NOMO-1 (cell line): ENCODE data around the gene TASP1.
"Not testable (repeated sequence)": the region's sequence is repeated elsewhere in the genome, so short reads cannot be mapped to it uniquely, and the experiment has no call there.

ENCODE experiments used
- DNase-seq, 2 experiments: peaks; one replicate each; lab custom pipeline; 2025; ENCODE audit not compliant: unreplicated experiment in 2 of 2; lab: John Stamatoyannopoulos, UW

The TASP1 gene

DNA sequence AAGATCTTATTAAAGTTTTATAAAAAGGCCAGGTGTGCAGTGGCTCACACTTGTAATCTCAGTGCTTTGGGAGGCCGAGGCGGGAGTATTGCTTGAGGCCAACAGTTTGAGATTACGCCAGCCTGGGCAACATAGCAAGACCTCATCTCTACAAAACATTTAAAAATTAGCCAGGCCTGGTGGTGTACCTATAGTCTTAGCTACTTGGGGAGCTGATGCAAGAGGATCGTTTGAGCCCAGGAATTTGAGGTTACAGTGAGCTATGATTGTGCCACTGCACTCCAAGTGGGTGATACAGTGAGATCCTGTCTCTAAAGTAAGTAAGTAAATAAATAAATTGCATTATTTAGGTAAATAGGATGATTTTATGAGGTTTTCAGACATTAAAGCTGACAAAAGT is 234.4 kb downstream of the TASP1 start:
- no peak for DNase-seq

DNA sequence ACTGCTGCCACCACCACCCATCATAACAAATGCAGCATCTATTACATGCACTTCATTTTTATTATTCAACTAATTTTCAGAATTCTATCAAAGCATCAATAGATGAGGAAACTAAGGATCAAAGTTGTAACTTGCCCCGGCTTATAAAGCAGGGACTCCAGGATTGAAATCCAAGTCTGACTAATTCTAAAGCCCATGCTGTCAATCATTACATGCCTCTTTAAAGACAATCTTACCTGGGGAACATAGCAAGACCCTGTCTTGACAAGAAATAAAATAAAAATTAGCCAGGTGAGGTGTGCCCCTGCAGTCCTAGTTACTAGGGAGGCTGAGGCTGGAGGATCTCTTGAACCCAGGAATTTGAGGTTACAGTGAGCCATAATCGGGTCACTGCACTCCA is 235.3 kb downstream of the TASP1 start:
- DNase-seq, result no peak

DNA sequence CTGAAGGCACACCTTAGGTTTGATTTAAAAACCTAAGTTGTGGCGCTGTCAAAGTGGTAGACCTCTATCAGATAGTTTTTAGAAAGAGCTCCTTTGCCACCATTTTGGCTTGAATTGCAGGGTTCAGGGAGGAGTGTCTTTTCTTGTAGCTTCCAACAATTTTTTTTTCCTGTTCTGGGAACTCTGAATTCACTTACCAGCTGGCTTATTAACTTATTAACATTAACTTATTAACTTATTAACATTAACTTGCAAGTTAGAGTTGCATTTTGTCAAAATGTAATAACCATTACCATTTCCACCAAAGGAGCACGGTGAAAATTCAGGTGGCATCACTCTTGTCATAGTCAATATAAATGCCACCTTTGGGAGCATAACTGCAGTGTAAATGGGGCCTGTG is 235.7 kb downstream of the TASP1 start:
- DNase-seq, result no peak

DNA sequence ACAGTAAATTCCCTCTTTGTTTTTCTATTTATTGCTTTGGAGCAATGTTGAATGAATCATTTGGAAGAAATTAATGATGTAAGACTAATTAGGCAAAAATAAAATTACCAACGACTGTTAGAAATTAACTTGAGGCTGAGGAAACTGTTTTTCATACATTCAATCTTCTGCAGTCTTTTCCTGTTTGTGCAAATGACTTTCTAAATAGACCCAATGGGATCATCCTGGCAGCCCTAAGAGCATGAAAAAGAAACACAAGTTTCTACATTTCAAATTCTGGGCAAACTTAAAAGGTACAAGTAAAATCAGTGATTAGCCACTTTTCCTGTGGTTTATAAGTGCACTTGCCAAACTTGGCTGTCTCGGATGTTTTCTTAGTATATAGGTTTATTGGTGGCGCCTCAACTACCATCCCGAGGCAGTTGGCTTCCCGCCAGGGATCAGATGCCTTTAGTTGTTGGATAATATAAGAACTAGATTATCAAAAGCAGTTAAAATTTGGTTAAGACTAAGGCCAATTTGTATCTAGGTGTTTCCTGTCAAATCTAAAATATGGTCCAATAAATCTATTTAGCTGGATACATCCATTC is 236.5 kb downstream of the TASP1 start:
- DNase-seq, result no peak

DNA sequence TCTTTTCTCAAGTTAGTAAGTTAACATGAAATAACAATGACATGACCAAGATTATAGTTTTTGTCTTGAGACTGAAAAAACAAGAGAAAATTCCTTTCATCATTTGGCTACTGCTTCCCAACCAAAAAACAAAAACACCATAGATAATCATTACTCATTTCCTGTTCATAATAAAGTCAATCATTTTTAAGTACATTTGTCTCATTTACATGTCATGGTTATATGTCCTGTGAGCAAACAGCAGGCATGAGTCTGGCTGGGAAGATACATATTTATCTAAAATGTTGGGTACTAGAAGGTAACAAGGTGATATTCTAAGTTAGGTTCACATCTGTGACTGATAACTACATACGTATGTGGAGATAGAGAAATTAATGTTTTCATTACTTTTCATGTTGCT is 237.1 kb downstream of the TASP1 start:
- DNase-seq, result no peak

DNA sequence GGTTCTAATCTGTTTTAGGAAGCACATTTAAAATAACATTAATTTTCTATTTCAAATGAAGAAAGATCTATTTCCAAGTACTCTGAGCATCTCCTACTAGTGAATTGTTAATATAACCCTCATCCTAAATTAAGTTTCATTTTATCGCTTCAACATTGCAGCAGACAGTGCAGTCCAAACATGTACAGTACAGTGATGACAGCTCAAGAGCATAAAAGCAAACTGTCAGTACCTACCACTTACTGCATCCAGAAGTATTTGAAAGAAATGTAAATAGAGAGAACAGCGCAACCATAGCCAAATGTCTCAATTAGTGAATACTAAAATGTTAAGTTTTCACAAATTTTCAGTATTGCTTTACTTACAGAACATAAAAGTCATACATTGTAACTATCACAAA is 238.3 kb downstream of the TASP1 start:
- no peak for DNase-seq

DNA sequence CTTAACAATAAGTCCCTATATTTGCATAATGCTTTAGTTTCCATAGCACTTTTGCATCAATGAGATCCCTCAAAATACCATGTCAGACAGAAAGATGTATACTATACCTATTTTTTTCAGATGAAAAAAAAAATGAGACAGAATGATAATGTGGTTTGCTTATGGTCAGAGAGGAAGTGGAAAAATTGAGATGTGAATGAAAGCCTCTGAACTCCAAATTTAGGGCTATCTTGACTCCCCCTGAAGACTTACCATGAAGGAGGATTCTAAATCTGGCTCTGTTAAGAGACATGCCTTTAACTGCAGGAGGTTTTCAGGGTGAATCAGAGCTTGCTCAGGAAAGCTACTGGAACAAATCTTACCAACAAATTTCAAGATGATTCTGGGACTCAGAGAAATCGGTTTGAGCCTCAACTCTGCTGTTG is 241.4 kb downstream of the TASP1 start:
- no peak for DNase-seq

DNA sequence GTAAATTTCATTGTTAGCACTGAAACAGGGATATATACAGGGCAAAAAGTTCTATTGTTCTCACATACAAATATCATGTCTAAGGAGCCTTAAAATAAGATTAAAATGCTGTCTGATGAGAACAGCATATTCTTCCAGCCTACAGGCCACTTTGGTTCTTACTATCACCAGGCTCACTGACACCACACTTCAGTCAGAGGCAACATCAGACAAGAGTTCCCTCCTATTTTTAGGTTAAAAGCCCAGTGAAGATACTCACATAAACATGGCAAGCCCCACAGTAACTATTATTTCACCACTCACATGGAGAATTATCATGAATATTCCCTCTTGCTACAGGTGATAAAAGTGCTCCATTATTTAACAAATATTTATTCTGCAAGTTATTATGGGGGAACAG is 241.9 kb downstream of the TASP1 start:
- no peak for DNase-seq

DNA sequence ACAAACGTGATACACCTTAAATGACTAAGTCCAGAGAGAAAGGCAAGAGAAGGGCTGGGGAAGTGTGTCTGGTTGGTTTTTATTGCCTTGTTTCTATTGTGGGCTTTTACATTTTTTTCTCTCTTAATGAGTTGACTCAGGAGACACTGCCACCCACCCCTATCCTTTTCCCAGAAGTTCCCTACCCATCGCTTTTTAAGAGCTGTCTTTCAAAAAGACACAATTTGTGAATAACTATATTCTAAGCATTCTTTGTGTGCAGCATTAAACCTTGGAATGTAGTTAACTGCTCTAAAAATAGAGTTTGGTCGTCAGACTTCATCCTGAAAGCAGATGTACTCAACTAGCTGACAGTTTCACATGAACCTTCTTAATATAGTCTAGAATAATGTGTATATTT is 242.7 kb downstream of the TASP1 start:
- no peak for DNase-seq

DNA sequence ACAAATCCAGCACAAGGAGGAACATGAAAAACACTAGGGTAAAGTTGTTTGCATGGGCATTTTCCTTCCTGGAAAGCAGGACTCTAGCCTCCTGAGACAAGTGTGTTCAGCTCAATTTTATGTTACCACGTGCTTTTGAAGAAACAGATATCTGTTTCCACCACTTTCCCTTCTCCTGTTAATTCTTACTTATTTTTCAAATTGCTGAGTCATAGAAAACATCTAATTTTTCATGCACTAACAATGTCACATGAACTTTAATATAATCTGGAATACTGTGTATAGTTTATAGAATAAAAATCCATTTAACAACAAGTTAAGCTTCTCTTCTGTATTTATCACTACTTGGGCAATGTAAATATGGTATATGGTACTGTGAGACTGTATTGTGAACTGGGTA is 243.5 kb downstream of the TASP1 start:
- DNase-seq, result no peak

DNA sequence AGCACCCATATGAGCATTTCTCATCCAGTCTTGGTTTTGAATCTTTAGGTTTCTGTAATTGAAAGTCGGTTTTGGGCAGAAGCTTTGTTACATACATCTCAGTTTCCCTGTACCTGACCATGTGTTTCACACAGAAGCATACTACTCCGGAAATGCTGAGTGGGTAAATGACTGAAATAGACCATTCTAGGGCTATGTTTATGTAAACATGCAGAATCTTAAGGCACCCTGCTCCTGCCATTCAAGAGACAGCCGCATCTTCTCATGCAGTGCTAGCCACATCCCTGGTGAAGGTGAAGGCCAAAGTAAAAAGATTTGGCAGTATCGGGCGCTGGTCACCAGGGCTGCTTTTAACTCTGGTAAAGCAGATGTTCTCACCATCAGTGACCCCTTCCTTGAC is 246.3 kb downstream of the TASP1 start:
- DNase-seq, result no peak

DNA sequence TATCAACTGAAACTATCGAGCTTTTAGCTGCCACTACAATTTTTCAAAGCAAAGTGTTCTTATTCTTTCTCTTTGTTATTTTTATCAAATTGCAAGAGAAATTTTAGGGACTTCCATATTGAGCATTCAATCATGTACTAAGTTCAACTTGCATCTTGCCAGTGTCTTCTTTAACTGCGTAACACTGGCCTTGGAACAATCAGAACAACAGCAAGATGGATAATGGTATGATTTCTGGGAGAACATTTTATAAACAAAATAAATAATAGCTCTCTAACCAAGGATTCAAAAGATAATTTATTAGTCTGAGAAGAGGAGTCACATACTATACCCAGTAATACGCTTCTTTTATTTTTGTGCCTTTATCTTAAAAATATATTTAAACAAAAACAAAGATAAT is 249.6 kb downstream of the TASP1 start:
- no peak for DNase-seq

DNA sequence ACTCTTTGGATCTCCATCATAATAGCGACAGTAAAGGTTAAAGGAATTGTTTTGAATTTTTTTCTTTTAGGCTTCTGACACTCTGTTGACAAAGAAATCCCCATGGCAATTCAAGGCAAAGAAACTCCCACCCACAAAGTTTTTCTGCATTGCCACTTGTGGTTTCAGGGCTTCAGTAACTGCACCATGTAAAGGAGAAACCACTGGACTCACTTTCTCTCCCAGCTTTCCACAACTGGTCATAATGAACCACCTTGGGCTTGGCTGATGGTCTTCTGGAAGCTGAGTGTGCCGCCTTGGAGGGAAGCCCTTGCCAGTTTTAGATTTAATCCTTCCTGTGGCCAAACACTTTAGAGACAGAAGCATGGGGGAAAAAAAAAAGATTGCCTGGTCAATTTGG is 254.6 kb downstream of the TASP1 start:
- DNase-seq, result no peak

DNA sequence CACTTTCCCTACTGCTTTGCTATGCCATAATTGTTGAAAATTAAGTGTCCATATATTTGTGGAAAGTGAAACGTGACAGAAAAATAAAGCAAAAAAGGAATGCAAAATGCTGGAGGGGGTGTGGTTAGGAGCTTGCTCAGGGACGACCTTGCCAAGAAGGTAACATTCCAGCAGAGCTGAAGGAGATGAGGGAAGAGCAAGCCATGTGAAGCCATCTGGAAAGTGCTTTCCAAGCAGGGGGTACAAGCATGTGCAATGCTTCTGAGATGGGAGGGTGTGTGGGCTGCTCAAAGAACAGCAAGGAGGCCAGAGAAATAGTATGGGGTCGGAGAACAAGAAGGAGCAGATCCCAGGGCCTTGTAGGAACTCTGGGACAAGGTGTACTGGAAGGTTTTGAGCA is 255.9 kb downstream of the TASP1 start:
- no peak for DNase-seq

DNA sequence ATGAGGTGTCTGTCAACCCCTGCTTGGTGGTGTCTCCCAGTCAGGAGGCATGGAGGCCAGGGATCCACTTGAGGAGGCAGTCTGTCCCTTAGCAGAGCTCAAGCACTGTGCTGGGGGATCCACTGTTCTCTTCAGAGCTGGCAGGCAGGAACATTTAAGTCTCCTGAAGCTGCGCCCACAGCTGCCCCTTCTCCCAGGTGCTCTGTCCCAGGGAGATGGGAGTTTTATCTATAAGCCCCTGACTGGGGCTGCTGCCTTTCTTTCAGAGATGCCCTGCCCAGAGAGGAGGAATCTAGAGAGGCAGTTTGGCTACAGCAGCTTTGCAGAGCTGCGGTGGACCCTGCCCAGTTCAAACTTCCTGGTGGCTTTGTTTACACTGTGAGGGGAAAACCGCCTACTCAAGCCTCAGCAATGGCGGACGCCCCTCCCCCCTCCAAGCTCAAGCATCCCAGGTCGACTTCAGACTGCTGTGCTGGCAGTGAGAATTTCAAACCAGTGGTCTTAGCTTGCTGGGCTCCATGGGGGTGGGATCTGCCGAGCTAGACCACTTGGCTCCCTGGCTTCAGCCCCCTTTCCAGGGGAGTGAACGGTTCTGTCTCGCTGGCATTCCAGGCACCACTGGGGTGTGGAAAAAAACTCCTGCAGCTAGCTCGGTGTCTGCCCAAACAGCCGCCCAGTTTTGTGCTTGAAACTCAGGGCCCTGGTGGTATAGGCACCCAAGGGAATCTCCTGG is 258.1 kb downstream of the TASP1 start:
- not testable (repeated sequence) for DNase-seq

DNA sequence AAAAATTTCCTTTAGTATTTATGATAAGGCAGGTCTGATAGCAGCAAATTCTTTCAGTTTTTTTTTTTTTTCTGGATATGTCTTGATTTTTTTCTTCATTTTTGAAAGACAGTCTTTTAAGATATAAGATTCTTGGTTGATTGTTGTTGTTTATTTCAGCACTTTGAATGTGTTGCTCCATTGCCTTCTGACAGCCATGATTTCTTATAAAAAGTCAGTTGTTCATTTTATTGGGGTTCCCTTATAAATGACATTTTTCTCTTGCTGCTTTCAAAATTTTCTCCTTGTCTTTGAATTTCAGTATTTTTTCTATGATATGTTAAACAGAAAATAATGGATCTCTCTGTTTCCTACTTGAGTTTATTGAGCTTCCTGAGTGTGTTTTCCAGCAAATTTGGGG is 265.3 kb downstream of the TASP1 start:
- no peak for DNase-seq

DNA sequence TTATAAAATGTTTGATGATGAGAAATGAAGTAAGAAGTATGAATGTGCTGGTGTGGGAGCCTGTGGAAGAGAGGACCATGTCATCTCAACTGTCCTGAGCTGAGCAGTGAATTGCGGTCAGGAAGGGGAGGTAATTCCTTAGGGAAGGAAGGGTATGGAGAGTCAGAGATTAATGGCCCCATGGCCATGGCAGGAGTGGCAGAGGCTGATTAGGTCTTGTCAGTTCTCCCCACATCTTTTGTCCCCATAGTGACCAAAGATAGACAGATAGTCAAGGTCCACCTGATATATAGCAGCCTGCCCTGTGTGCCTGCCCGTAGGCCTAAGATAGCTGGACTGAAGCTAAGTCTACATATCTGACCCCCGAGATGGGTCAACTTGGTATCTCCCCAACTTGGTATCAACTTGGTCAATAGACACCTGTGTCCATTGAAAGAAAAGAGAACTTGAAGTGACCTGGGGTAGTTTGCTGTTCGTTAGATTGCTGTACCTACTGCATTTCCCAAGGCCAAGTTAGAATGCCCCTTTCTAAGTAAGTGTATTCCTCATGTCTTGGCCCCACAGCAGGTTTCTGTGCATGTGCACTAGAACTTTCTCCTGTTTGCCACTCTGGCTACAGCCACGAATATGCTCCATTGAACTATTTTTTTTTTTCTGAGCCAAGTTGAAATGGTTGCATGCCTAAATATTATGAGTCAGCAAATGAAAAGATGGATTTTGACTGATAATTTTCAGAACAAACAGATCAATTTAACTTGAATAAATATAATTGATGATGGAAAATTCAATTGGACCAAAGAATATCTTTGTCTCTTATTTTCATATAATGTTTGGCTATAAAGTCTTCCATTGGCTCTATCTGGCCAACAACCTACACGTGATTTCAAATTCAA is 274.2 kb downstream of the TASP1 start:
- no peak for DNase-seq

DNA sequence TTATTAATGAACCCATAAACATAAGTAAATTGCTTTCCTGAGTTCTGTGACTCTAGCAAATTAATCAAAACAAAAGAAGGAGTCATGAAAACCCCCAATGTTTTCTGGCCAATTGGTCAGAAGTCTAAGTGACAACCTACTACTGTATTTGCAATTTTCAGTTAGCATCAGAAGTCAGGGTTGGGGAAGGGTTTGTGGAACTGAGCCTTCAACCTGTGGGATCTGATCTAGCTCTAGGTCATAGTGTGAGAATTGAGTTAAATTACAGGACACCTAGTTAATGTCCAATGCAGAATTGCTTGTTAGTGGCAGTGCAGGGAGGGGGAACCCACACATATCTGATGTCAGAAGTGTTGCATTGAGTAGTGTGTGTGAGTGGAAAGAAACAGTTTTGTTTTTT is 275.3 kb downstream of the TASP1 start:
- no peak for DNase-seq

DNA sequence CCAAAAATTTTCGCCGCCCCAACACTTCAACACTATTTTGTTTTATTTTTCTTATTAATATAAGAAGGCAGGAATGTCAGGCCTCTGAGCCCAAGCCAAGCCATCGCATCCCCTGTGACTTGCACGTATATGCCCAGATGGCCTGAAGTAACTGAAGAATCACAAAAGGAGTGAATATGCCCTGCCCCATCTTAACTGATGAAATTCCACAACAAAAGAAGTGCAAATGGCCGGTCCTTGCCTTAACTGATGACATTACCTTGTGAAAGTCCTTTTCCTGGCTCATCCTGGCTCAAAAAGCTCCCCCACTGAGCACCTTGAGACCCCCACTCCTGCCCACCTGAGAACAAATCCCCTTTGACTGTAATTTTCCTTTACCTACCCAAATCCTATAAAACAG is 276.6 kb downstream of the TASP1 start:
- not testable (repeated sequence) for DNase-seq

DNA sequence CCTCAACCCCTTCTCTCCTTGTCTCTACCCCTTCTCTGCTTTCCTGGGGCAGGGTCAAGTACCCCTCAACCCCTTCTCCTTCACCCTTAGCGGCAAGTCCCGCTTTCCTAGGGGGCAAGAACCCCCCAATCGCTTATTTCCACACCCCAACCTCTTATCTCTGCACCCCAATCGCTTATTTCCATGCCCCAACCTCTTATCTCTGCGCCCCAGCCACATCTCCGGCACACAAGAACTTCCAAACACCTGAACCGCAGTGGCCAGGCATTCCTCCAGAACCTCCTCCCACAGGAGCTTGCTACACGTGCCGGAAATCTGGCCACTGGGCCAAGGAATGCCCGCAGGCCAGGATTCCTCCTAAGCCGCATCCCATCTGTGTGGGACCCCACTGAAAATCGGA is 279.8 kb downstream of the TASP1 start:
- not testable (repeated sequence) for DNase-seq

DNA sequence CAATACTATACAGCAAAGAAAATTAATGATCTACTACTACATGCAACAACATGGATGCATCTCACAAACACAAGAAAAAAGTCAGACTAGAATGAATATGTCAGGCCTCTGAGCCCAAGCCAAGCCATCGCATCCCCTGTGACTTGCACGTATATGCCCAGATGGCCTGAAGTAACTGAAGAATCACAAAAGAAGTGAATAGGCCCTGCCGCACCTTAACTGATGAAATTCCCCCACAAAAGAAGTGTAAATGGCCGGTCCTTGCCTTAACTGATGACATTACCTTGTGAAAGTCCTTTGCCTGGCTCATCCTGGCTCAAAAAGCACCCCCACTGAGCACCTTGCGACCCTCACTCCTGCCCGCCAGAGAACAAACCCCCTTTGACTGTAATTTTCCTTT is 280.9 kb downstream of the TASP1 start:
- not testable (repeated sequence) for DNase-seq

DNA sequence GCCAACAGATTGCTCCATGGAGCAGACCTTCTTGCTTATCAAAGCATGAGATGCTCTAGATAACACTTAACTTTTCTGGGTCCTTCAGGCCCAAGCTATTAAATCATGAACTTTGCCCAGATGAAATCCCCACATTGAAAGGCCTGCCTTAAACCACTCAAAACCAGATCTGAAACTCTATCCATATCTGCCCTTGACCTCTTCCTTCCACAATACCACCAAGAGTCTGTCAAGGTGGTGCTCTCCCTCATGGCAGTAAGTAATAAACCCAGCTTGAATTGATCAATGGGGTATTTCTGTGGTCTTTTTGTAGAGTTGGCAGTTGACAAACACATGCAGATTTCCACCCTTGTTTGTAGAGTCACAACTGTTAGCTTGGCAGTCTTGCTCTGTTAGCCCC is 282.1 kb downstream of the TASP1 start:
- no peak for DNase-seq
